ENCODE measurements around the gene TRUB2.

- TF ChIP-seq POLR2A (IDR thresholded peaks at IDR 0.05; ENCODE audit: low read length) = no peak
- TF ChIP-seq GATA1 (IDR thresholded peaks at IDR 0.05; ENCODE audit: low read depth, low read length) = no peak
These were observed 42.1 kb downstream of the TRUB2 start for GRCh38 chr9:128280084-128280622.
